Spleen (tissue), 7 donors: Measurements from ENCODE around the gene COL9A3.

Source experiments
- POLR2A ChIP-seq, 3 donors: fragments of 450-650 bp; IDR thresholded peaks; one replicate each; pipeline ENCODE4 v1.5.1; 2017; ENCODE audit warnings: antibody characterized with exemption in 3 of 3, mild to moderate bottlenecking in 1 of 3
- TF ChIP-seq, protein P1 (sequence below), 11 experiments: fragments of 200-600 bp in 7 of 11; fragments of 450-650 bp in 4 of 11; sonication (generic) in 4 of 11; IDR thresholded peaks in 8 of 11; conservative IDR thresholded peaks in 3 of 11; 1 replicate in 7 of 11; 2 replicates in 4 of 11; pipeline versions ENCODE4 v1.4.0 to v1.8.0; 2016 to 2021; ENCODE audit warnings: antibody characterized with exemption in 11 of 11, inconsistent platforms in 4 of 11, mild to moderate bottlenecking in 1 of 11
- donor health status: DM: no; HTN: no; CAD: no; lungs with moderate emphysema.
- donor health status: DM: no; HTN: no; CAD: no.
- donor health status: DM: no; HTN: no; CAD: no.

DNA sequence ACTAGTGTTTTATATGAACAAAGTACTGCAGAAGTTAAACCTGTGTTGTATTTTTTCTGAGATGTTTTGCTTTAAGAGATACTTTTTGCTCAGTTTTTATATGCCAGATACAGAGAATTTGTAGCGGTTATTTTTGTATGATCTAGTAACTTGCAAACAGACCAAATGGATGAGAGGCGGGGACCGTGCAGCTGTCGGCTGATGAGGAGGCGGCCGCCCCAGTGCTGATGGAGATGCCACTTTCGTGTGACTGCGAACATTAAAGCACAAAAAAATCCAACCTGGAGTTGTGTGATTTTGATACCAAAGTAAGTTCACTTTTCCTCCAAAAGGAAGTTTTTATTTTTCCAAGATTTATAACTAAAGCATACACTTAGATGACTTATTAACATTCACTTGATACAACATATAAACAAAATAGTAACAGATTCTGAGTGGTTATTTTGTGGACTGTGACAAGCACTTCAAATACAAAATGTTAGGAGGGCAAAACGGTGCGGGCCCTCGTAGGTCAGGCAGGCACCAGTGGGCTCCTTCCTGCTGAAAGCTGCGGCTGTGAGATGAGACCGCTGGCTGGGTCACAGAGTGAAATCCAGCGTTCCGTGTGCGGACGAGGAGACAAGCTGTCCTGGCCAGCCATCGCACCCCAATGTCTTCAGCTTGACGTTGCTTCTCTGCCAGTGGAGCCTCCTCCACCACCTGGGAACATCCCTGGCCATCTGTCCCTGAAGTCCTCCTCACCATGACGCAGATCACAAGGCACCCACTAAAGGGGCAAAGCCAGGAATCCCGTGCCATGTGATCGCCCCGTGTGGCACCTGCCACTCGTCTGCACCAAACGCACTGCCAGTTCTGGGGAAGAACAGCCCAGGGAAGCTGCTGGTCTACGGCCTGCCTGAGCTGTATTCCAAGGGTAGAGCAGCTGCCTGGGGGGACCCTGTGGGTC is 16.3 kb upstream of the COL9A3 start:
- TF ChIP-seq, protein P1, sequence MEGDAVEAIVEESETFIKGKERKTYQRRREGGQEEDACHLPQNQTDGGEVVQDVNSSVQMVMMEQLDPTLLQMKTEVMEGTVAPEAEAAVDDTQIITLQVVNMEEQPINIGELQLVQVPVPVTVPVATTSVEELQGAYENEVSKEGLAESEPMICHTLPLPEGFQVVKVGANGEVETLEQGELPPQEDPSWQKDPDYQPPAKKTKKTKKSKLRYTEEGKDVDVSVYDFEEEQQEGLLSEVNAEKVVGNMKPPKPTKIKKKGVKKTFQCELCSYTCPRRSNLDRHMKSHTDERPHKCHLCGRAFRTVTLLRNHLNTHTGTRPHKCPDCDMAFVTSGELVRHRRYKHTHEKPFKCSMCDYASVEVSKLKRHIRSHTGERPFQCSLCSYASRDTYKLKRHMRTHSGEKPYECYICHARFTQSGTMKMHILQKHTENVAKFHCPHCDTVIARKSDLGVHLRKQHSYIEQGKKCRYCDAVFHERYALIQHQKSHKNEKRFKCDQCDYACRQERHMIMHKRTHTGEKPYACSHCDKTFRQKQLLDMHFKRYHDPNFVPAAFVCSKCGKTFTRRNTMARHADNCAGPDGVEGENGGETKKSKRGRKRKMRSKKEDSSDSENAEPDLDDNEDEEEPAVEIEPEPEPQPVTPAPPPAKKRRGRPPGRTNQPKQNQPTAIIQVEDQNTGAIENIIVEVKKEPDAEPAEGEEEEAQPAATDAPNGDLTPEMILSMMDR (IDR thresholded peaks at IDR 0.05 in 8 of 11, conservative IDR thresholded peaks at IDR 0.05 in 3 of 11), result no peak
- TF ChIP-seq POLR2A (IDR thresholded peaks at IDR 0.05), result no peak
